Right atrium auricular region (tissue), 2 donors: ENCODE data around the gene SELENOH. TPM values are rescaled to one million over a fixed set of nuclear protein-coding genes. Genes with fewer than 3 reads are reported as not detected.

Experiments used
- DNase-seq: peaks from one replicate; pipeline ENCODE4 v3.0.0-alpha.2; 2019; ENCODE audit warnings: low spot score
- H3K27ac ChIP-seq, 2 donors: fragments of 200-600 bp; sonication (generic); 1 replicate in 1 of 2; 2 replicates in 1 of 2; pipeline ENCODE4 v1.5.1; 2016 to 2019
- H3K27me3 ChIP-seq, 2 donors: fragments of 200-600 bp; sonication (generic); one replicate each; pipeline versions ENCODE4 v1.5.1 to v1.6.0; 2017 to 2019
- H3K36me3 ChIP-seq: fragments of 200-600 bp; sonication (generic); one replicate; pipeline ENCODE4 v1.5.1; 2016
- H3K4me1 ChIP-seq, 2 donors: fragments of 200-600 bp; sonication (generic); one replicate each; pipeline versions ENCODE4 v1.5.1 to v1.6.0; 2017 to 2019
- H3K4me3 ChIP-seq, 2 donors: fragments of 200-600 bp; sonication (generic); 1 replicate in 1 of 2; 2 replicates in 1 of 2; pipeline ENCODE4 v1.5.1; 2017 to 2019; ENCODE audit warnings: mild to moderate bottlenecking in 1 of 2, moderate library complexity in 1 of 2
- H3K9me3 ChIP-seq, 2 donors: fragments of 200-600 bp; sonication (generic); one replicate each; pipeline ENCODE4 v1.5.1; 2019
- total RNA-seq, 2 donors: library from RNA; depleted of rRNA; stranded (reverse); fragments of >200 nt; gene quantifications; one replicate each; pipeline ENCODE4 v1.1.0, GENCODE V29; 2016
- TF ChIP-seq, protein P1 (sequence below), 2 donors: fragments of 200-600 bp; sonication (generic); IDR thresholded peaks; one replicate each; pipeline ENCODE4 v1.5.1; 2019; ENCODE audit warnings: antibody characterized with exemption in 2 of 2

The SELENOH gene
- total RNA-seq, 2 donors from 2014 or later, result 147 to 159 TPM

DNA sequence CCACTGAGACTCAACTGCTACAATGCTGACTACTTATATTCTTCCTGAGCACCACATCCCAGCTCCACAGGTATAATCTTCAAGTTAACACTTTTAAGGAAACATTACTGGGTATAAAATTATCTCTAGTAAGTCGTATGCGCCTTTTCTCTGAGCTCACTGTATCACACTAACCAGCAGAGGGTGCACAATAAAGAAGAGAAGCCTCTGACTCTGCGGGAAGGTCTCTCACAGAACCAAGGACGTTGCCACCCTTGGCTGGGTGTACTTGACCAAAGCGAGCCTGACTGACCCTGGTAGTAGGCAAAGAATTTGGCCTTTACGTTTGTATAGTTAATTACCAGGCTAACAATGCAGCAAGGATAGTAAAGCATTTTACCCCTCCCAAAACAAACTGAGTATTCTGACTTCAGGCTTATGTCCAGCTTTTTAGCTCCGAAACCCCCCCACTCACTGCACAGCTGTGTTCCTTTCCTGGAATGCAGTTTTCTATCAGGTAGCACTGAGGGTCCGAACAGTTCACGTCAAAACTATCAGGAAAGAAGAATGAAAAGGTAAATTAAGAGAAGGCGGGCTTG lies 10.5 kb downstream of the SELENOH start, which contains the start of gene BTBD18:
Gene BTBD18 (minus strand): TSS at position 144 of the 578 bp plus-strand sequence. CDS start 631 bp downstream, outside the sequence.
- Histone ChIP-seq H3K36me3 (no peaks in the 10 kb centered on the region), H3K27me3 (no peaks in the 10 kb centered on the region), H3K27ac (peak within 1 kb of the TSS in 1 of 2 donors; percentile 37), H3K4me3 (no peak within 1 kb of the TSS), H3K9me3 (no peaks in the 10 kb centered on the region), H3K4me1 (peaks cover 0 to 8% of the 10 kb centered on the region in 2 donors)
- TF ChIP-seq, protein P1, sequence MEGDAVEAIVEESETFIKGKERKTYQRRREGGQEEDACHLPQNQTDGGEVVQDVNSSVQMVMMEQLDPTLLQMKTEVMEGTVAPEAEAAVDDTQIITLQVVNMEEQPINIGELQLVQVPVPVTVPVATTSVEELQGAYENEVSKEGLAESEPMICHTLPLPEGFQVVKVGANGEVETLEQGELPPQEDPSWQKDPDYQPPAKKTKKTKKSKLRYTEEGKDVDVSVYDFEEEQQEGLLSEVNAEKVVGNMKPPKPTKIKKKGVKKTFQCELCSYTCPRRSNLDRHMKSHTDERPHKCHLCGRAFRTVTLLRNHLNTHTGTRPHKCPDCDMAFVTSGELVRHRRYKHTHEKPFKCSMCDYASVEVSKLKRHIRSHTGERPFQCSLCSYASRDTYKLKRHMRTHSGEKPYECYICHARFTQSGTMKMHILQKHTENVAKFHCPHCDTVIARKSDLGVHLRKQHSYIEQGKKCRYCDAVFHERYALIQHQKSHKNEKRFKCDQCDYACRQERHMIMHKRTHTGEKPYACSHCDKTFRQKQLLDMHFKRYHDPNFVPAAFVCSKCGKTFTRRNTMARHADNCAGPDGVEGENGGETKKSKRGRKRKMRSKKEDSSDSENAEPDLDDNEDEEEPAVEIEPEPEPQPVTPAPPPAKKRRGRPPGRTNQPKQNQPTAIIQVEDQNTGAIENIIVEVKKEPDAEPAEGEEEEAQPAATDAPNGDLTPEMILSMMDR (IDR thresholded peaks at IDR 0.05), result peak; percentile 22 to 67
- DNase-seq, result no peak

GRCh38 chr11:57752954-57753353 lies 11.7 kb downstream of the SELENOH start:
- H3K4me3 ChIP-seq, result no peak overlapping the region
- no peak overlapping the region for H3K27ac ChIP-seq
- no peaks in the 10 kb centered on the region for H3K27me3 ChIP-seq
- no peak for DNase-seq
- H3K9me3 ChIP-seq, result no peaks in the 10 kb centered on the region
- H3K36me3 ChIP-seq, result no peaks in the 10 kb centered on the region
- H3K4me1 ChIP-seq, result peaks cover 0 to 12% of the 10 kb centered on the region in 2 donors
- TF ChIP-seq, protein P1 (IDR thresholded peaks at IDR 0.05), result no peak

GRCh38 chr11:57758174-57758573 lies 16.9 kb downstream of the SELENOH start:
- Histone ChIP-seq H3K9me3 (no peaks in the 10 kb centered on the region), H3K27ac (no peak overlapping the region), H3K4me1 (peaks cover 0 to 4% of the 10 kb centered on the region in 2 donors), H3K27me3 (no peaks in the 10 kb centered on the region), H3K36me3 (no peaks in the 10 kb centered on the region), H3K4me3 (no peak overlapping the region)
- TF ChIP-seq, protein P1 (IDR thresholded peaks at IDR 0.05), result no peak
- DNase-seq, result no peak

GRCh38 chr11:57761301-57762234 lies 20.3 kb downstream of the SELENOH start, which contains the start of gene CTNND1:
Gene CTNND1 (plus strand): TSS chr11:57761802. CDS start chr11:57791479, 29,677 bp downstream.
- H3K36me3 ChIP-seq, result no peaks in the 10 kb centered on the region
- DNase-seq, result peak; percentile 95
- H3K4me3 ChIP-seq, result peak within 1 kb of the TSS; percentile 66 to 67
- H3K27ac ChIP-seq, result peak within 1 kb of the TSS; percentile 92 to 97
- no peaks in the 10 kb centered on the region for H3K9me3 ChIP-seq
- H3K4me1 ChIP-seq, result peaks cover 0 to 33% of the 10 kb centered on the region in 2 donors
- TF ChIP-seq, protein P1 (IDR thresholded peaks at IDR 0.05), result no peak
- no peaks in the 10 kb centered on the region for H3K27me3 ChIP-seq

DNA sequence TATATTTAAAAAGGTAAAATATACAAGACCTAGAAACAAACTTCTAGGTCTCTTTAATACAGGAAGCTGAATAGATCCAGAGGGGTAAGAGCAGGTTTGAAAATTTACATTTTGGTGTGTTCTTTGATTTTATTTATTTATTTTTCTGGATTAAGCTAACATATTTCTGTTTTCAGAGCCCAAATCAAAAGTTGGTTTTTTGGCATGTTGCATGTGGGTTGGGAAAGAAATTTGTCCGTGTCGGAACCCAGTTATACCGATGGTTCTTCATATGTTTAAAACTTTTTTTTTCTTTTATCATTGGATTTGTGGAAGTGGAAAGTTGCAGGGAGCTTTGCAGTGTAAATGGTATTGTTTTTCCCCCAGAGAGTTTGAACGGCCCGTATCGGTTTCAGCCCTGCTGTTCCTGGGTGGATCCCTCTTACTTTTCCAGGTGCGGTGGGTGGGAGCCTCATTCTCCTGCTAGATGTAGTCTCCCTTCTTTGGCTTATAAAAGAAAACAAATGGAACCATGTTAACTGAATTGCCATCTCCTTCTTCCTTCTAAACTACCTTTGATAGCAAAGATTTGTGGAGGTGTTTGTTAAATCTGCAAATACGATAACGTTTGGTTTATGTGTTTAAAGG lies 21.1 kb downstream of the SELENOH start:
- Histone ChIP-seq H3K27me3 (no peaks in the 10 kb centered on the region), H3K27ac (peak overlapping the region; percentile 92 to 97), H3K36me3 (no peaks in the 10 kb centered on the region), H3K4me3 (peak overlapping the region; percentile 66 to 67), H3K9me3 (no peaks in the 10 kb centered on the region), H3K4me1 (peaks cover 0 to 35% of the 10 kb centered on the region in 2 donors)
- DNase-seq, result no peak
- TF ChIP-seq, protein P1 (IDR thresholded peaks at IDR 0.05), result no peak
